Panc1 (cell line): Measurements from ENCODE around the gene SNCB. TPM values are rescaled to one million over a fixed set of nuclear protein-coding genes. Genes with fewer than 3 reads are reported as not detected.
"Not testable (repeated sequence)": the region's sequence is repeated elsewhere in the genome, so short reads cannot be mapped to it uniquely, and the experiment has no call there.

Experiments
- ATAC-seq: fragments of 200-7000 bp; cut with Tn5 transposase; 2 replicates; pipeline ENCODE4 v1.9.1; 2020; ENCODE audit warnings: mild to moderate bottlenecking, moderate library complexity
- BruUV-seq: library from RNA; stranded (reverse); fragments of 400-500 nt; replicated peaks from 2 replicates; lab custom pipeline; 2021; lab: Mats Ljungman, UMichigan
- CTCF ChIA-PET: fragments of 300-600 bp; sonication (Branson Sonifier 250); formaldehyde crosslinking; loops from one replicate; lab custom pipeline; 2022; ENCODE audit warnings: antibody characterized with exemption; lab: Charles Lee
- POLR2A ChIA-PET: fragments of 300-600 bp; sonication (Branson Sonifier 250); formaldehyde crosslinking; loops from one replicate; lab custom pipeline; 2022; ENCODE audit warnings: antibody characterized with exemption; lab: Charles Lee
- DNase-seq: peaks from one replicate; pipeline ENCODE4 v3.0.0-alpha.2; 2010; ENCODE audit warnings: low read depth, low spot score
- H3K27ac ChIP-seq: 2 replicates; pipeline ENCODE4 v1.5.1; 2011; ENCODE audit warnings: mild to moderate bottlenecking, low read length, inconsistent platforms
- H3K27me3 ChIP-seq: fragments of 200-500 bp; sonication (Bioruptor generic); 2 replicates; pipeline ENCODE4 v1.6.0; 2014; ENCODE audit warnings: low read length, inconsistent platforms; ENCODE audit not compliant: control insufficient read depth, insufficient read depth
- H3K36me3 ChIP-seq: fragments of 200-500 bp; sonication (Bioruptor generic); 2 replicates; pipeline ENCODE4 v1.5.1; 2014; ENCODE audit warnings: inconsistent platforms, mild to moderate bottlenecking, low read length, moderate library complexity; ENCODE audit not compliant: control insufficient read depth, insufficient read depth
- H3K4me1 ChIP-seq: 2 replicates; pipeline ENCODE4 v1.5.1; 2011; ENCODE audit warnings: inconsistent platforms, mild to moderate bottlenecking, low read length, moderate library complexity; ENCODE audit not compliant: control insufficient read depth, insufficient read depth
- H3K4me3 ChIP-seq, 2 experiments: 2 replicates each; pipeline ENCODE4 v1.5.1; 2011 to 2012; ENCODE audit warnings: low read depth in 2 of 2, low read length in 2 of 2, mild to moderate bottlenecking in 2 of 2, inconsistent platforms in 1 of 2, moderate library complexity in 1 of 2
- H3K9me3 ChIP-seq: fragments of 200-500 bp; sonication (Bioruptor generic); 2 replicates; pipeline ENCODE4 v1.5.1; 2014; ENCODE audit warnings: low read depth, mild to moderate bottlenecking, inconsistent platforms, low read length, moderate library complexity; ENCODE audit not compliant: control insufficient read depth, insufficient read depth
- POLR2AphosphoS5 ChIP-seq: IDR thresholded peaks from 2 replicates; pipeline ENCODE4 v1.6.1; 2012; ENCODE audit warnings: mild to moderate bottlenecking, low read depth, low read length, moderate library complexity
- SIN3A ChIP-seq: IDR thresholded peaks from 2 replicates; pipeline ENCODE4 v1.6.1; 2012; ENCODE audit warnings: low read depth, mild to moderate bottlenecking, low read length, moderate library complexity, borderline replicate concordance; ENCODE audit not compliant: insufficient read depth
- TCF7L2 ChIP-seq: IDR thresholded peaks from 2 replicates; pipeline ENCODE4 v1.6.1; 2011; ENCODE audit warnings: mild to moderate bottlenecking, low read depth, low read length, inconsistent platforms
- in situ Hi-C: cut with HindIII; loops from 2 replicates; pipeline ENCODE4 v1.10.0; 2016; ENCODE audit warnings: low sequenced_read_pairs, low pct_unique_long_range_greater_than_20kb
- intact Hi-C: fragments of 100-400 bp; cut with micrococcal nuclease; formaldehyde crosslinking; loops from one replicate; pipeline ENCODE4 v1.10.0; 2022; ENCODE audit not compliant: unreplicated experiment
- total RNA-seq: library from RNA; stranded (reverse); gene quantifications from one replicate; pipeline ENCODE4 v1.2.1, GENCODE V29; 2021; ENCODE audit not compliant: unreplicated experiment
- TF ChIP-seq, protein P1 (sequence below): fragments of 450-650 bp; IDR thresholded peaks from 2 replicates; pipeline ENCODE4 v1.5.1; 2017; ENCODE audit warnings: mild to moderate bottlenecking
- TF ChIP-seq, protein P2 (sequence below), 2 experiments: IDR thresholded peaks; 2 replicates each; pipeline ENCODE4 v1.6.1; 2011 to 2012; ENCODE audit warnings: low read depth in 2 of 2, control low read depth in 1 of 2, low read length in 1 of 2, mild to moderate bottlenecking in 1 of 2, moderate library complexity in 1 of 2; ENCODE audit not compliant: insufficient read depth in 1 of 2

The SNCB gene
- total RNA-seq, 1 experiment from 2014 or later, result 0.77 TPM

DNA sequence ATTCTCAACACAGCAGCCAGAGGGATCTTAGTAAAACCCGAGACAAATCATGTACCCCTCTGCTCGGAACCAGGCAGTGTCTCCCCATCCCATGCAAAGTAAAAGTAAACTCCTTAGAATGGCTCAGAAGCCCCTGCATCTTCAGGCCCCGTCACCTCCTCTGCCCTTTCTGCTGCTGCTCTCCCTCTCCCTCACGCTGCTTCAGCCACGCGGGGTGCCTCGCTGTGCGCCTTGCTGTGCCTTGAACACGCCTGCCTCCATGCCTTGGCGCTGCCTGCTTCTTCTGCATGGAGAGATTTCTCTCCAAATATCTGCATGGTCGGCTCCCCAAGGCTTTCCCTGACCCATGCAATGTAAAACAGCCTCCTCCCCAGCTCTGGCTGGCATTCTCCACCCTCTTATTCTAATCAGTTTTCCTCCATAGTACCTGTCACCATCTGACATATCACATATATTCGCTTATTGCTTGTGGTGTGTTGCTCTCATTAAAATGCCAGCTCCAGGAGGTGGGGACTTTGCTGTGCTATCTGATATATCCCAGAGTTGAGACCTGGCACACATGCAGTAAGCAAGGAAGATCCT lies 28.3 kb downstream of the SNCB start:
- ATAC-seq, result no peak
- Histone ChIP-seq H3K9me3 (no peaks in the 10 kb centered on the region), H3K27ac (no peak overlapping the region), H3K4me1 (peaks cover 2% of the 10 kb centered on the region; the same call in 1 of the 2 replicates), H3K27me3 (no peaks in the 10 kb centered on the region), H3K4me3 (no peak overlapping the region), H3K36me3 (no peaks in the 10 kb centered on the region)
- POLR2A ChIA-PET, result no interaction called here
- CTCF ChIA-PET, result no interaction called here
- intact Hi-C loops (no loop called here), in situ Hi-C loops (no loop called here)
- DNase-seq, result no peak
- TF ChIP-seq, protein P1, sequence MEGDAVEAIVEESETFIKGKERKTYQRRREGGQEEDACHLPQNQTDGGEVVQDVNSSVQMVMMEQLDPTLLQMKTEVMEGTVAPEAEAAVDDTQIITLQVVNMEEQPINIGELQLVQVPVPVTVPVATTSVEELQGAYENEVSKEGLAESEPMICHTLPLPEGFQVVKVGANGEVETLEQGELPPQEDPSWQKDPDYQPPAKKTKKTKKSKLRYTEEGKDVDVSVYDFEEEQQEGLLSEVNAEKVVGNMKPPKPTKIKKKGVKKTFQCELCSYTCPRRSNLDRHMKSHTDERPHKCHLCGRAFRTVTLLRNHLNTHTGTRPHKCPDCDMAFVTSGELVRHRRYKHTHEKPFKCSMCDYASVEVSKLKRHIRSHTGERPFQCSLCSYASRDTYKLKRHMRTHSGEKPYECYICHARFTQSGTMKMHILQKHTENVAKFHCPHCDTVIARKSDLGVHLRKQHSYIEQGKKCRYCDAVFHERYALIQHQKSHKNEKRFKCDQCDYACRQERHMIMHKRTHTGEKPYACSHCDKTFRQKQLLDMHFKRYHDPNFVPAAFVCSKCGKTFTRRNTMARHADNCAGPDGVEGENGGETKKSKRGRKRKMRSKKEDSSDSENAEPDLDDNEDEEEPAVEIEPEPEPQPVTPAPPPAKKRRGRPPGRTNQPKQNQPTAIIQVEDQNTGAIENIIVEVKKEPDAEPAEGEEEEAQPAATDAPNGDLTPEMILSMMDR, result no peak
- no peak for TF ChIP-seq SIN3A
- TF ChIP-seq, protein P2, sequence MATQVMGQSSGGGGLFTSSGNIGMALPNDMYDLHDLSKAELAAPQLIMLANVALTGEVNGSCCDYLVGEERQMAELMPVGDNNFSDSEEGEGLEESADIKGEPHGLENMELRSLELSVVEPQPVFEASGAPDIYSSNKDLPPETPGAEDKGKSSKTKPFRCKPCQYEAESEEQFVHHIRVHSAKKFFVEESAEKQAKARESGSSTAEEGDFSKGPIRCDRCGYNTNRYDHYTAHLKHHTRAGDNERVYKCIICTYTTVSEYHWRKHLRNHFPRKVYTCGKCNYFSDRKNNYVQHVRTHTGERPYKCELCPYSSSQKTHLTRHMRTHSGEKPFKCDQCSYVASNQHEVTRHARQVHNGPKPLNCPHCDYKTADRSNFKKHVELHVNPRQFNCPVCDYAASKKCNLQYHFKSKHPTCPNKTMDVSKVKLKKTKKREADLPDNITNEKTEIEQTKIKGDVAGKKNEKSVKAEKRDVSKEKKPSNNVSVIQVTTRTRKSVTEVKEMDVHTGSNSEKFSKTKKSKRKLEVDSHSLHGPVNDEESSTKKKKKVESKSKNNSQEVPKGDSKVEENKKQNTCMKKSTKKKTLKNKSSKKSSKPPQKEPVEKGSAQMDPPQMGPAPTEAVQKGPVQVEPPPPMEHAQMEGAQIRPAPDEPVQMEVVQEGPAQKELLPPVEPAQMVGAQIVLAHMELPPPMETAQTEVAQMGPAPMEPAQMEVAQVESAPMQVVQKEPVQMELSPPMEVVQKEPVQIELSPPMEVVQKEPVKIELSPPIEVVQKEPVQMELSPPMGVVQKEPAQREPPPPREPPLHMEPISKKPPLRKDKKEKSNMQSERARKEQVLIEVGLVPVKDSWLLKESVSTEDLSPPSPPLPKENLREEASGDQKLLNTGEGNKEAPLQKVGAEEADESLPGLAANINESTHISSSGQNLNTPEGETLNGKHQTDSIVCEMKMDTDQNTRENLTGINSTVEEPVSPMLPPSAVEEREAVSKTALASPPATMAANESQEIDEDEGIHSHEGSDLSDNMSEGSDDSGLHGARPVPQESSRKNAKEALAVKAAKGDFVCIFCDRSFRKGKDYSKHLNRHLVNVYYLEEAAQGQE (IDR thresholded peaks at IDR 0.05; ENCODE audit: insufficient read depth in 1 of 2, low read depth in 2 of 2, low read length in 1 of 2), result no peak
- TF ChIP-seq TCF7L2, result no peak
- TF ChIP-seq POLR2AphosphoS5, result no peak
- no TSS peak for BruUV-seq

DNA sequence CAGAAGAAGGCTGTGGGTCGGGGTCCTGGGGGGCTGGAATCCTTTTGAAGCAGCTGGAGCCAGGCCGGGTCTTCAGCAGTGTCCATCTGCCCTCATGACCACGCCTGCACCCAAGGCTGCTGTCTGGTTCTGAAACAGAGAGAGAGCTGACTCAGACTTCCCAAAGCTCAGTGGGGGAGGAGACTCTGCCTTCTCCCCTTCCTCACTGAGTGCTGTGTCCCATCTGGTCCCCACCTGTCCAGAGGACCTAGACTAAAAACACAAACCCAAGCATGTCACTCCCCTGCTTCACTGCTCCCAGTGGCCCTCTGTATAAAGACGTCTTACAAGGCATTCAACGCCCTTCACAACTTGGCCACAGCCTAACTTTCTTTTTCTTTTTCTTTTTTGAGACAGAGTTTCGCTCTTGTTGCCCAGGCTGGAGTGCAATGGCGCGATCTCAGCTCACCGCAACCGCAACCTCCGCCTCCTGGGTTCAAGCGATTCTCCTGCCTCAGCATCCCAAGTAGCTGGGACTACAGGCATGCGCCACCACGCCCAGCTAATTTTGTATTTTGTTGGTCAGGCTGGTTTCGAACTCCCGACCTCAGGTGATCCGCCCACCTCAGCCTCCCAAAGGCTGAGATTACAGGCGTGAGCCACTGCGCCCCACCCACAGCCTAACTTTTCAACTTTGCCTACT lies 30.4 kb downstream of the SNCB start:
- ATAC-seq, BruUV-seq, POLR2A ChIA-PET, H3K27ac ChIP-seq, intact Hi-C loops, H3K9me3 ChIP-seq, H3K36me3 ChIP-seq, H3K27me3 ChIP-seq, H3K4me3 ChIP-seq, DNase-seq, CTCF ChIA-PET, H3K4me1 ChIP-seq, in situ Hi-C loops: not testable (repeated sequence)
